KOPT-K1 (cell line): ENCODE data around the gene NAALADL2.

Source experiments
- H3K27ac ChIP-seq: fragments of 200-600 bp; sonication (generic); 2 replicates; pipeline ENCODE4 v1.5.1; 2016; ENCODE audit warnings: antibody characterized with exemption, mild to moderate bottlenecking, low read depth, low read length; ENCODE audit not compliant: poor library complexity, severe bottlenecking
- H3K36me3 ChIP-seq: fragments of 200-600 bp; sonication (generic); 2 replicates; pipeline ENCODE4 v1.5.1; 2017; ENCODE audit warnings: antibody characterized with exemption, mild to moderate bottlenecking, low read length, moderate library complexity; ENCODE audit not compliant: insufficient read depth
- H3K9me3 ChIP-seq: fragments of 200-600 bp; sonication (generic); 2 replicates; pipeline ENCODE4 v1.5.1; 2017; ENCODE audit warnings: antibody characterized with exemption, low read length, mild to moderate bottlenecking; ENCODE audit not compliant: insufficient read depth, poor library complexity, severe bottlenecking

The NAALADL2 gene

GRCh38 chr3:174859114-174859735, at the start of gene NAALADL2:
TSS of gene NAALADL2 (plus strand) at chr3:174859334.
- no peaks in the 10 kb centered on the region for H3K9me3 ChIP-seq
- no peaks in the 10 kb centered on the region for H3K36me3 ChIP-seq
- no peak within 1 kb of the TSS for H3K27ac ChIP-seq

DNA sequence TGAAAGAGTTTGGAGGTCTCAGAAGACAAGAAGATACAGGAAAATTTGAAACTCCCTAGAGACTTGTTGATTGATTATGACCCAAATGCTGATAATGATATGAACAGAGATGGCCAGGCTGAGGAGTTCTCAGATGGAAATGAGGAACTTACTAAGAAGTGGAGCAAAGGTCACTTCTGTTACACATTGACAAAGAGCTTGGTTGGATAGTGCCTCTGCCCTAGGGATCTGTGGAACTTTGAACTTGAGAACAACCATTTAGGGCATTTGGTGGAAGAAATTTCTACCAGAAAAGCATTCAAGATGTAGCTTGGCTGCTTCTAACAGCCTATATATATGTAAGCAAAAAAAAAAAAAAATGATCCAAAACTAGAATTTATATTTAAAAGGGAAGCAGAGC, 48.9 kb upstream of the NAALADL2 start:
- Histone ChIP-seq H3K36me3 (no peaks in the 10 kb centered on the region), H3K9me3 (no peaks in the 10 kb centered on the region), H3K27ac (no peak overlapping the region)

- H3K36me3 ChIP-seq: no peaks in the 10 kb centered on the region
- no peaks in the 10 kb centered on the region for H3K9me3 ChIP-seq
- H3K27ac ChIP-seq: no peak overlapping the region
Measured at GRCh38 chr3:174812172-174812862, 46.8 kb upstream of the NAALADL2 start.

DNA sequence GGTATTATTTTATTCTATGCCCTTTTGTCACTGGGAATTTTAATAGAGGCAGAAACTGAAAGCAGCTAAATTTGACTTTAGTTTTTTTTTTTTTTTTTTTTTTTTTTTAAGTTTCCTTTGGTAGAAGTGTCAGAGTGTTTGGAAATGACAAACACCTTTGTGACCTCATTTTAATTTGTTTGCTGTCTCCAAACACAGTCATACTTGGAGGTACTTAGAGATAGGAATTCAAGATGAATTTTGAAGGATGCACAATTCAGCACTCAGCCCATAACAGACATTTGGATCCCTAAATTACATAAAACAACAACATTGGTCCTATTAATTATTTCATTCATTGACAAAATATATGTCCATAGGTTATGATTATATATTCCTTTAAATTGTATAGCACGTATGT, 43.4 kb upstream of the NAALADL2 start:
- H3K27ac ChIP-seq: no peak overlapping the region
- H3K9me3 ChIP-seq: no peaks in the 10 kb centered on the region
- no peaks in the 10 kb centered on the region for H3K36me3 ChIP-seq

DNA sequence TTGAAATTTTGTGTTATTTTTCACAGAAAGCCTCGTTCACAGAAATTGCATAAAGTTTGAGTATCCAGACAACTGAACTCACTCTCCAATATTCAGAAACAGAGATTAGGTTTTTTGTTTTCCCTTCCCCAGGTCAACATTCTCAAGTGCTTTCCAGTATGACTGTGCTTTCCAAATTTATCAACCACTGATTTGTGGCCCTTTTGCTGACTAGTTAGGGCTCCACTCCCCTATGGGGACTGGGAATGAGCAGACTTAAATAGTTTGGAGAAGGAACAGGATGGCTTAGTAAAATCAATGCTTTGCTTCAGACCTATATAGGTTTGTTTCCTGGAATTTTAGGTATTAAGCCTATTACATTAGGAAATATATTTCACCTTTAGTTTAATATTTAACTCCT, 38.2 kb upstream of the NAALADL2 start:
- H3K9me3 ChIP-seq: no peaks in the 10 kb centered on the region

DNA sequence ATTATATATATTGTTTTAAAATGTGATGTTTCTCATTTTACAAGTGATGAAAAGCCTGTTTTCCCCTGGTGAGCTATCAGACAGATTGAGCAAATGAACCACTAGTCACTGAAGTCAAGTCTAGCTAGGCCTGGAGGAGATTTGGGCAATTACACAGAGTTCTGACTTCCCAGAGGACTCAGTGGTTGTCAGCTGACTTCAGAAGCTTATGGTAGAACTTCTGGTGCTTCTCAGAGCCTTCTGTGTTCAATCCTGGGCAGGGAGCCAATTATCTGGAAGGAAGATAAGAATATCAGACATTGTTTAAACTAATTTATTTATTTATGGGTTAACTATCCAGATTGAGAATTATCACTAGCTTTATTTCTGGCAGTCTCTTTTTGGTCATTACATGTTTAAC, 37.7 kb upstream of the NAALADL2 start:
- no peaks in the 10 kb centered on the region for H3K36me3 ChIP-seq
- no peaks in the 10 kb centered on the region for H3K9me3 ChIP-seq
- H3K27ac ChIP-seq: no peak overlapping the region

More for the DNA sequence above, 38.2 kb upstream of the NAALADL2 start:
- Histone ChIP-seq H3K27ac (no peak overlapping the region), H3K36me3 (no peaks in the 10 kb centered on the region)

DNA sequence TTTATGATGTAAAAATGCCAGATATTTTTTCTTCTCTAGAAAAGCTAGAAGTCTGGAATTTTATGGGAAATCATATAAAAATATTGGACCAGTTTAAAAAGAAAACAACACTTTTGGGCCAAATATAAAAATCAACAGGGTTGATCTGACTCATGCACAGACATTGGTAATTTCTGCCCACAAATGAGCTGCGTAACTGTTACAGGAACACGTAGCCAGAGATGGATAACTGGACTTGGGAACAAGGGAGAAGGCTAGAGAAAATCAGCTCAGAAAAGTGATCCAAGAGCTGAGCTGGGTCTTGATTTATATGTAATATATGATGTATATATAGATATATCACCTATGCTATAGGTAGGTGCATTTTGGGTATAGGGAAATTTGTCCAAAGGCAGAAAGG, 36.8 kb upstream of the NAALADL2 start:
- no peak overlapping the region for H3K27ac ChIP-seq
- no peaks in the 10 kb centered on the region for H3K9me3 ChIP-seq
- no peaks in the 10 kb centered on the region for H3K36me3 ChIP-seq

DNA sequence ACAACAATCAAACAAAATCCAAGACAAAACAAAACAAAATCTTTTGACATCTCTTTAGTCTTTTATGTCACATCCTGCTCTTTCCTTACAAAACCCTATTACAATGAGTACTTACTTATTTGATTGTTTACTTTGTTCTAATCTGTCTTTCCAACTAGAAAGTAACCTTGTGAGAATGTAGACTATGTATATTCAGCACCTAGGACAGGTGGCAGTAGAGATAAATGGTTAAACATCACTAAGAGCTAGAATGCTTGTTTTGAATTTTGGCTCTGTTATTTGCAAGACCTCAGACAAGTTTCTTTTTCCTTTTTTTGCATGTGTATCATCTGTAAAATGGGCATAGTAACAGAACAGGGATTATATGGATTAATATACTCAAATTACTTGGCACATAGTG, 33.1 kb upstream of the NAALADL2 start:
- no peaks in the 10 kb centered on the region for H3K9me3 ChIP-seq
- H3K27ac ChIP-seq: no peak overlapping the region

DNA sequence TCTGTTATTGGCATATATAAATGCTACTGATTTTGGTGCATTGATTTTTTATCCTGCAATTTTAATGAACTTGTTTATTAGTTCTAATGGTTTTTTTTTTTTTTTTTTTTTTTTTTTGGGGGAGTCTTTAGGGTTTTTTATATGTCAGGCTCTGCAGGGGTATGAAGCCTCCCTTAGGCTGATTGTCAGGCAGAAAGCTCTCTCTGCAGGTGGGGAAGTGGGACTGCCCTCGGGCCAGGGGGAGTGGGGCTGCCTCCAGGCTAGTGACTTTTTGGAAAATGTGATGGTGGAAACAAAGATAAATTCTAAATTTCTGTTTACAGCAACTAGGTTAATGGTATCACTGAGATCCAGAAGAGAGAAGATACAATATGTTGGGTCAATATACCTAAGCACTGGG, 14.4 kb upstream of the NAALADL2 start:
- H3K9me3 ChIP-seq: no peaks in the 10 kb centered on the region
- H3K27ac ChIP-seq: no peak overlapping the region
- no peaks in the 10 kb centered on the region for H3K36me3 ChIP-seq

More for the DNA sequence above, 33.1 kb upstream of the NAALADL2 start:
- no peaks in the 10 kb centered on the region for H3K36me3 ChIP-seq

GRCh38 chr3:174846055-174846454, 13.1 kb upstream of the NAALADL2 start:
- Histone ChIP-seq H3K36me3 (no peaks in the 10 kb centered on the region), H3K9me3 (no peaks in the 10 kb centered on the region), H3K27ac (no peak overlapping the region)

DNA sequence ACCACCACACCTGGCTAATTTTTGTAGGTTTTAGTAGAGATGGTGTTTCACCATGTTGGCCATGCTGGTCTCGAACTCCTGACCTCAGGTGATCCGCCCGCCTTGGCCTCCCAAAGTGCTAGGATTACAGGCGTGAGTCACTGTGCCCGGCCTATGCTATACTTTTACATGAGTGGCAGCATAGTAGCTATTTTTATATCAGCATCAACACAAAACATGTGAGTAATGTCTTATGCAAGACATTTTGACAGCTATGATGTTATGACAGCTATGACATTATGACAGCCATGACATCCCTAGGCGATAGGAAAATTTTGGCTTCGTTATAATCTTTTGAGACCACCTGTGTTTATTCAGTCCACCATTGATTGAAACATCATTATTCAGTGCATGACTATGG, 4.1 kb upstream of the NAALADL2 start:
- Histone ChIP-seq H3K36me3 (no peaks in the 10 kb centered on the region), H3K27ac (no peak overlapping the region), H3K9me3 (no peaks in the 10 kb centered on the region)

DNA sequence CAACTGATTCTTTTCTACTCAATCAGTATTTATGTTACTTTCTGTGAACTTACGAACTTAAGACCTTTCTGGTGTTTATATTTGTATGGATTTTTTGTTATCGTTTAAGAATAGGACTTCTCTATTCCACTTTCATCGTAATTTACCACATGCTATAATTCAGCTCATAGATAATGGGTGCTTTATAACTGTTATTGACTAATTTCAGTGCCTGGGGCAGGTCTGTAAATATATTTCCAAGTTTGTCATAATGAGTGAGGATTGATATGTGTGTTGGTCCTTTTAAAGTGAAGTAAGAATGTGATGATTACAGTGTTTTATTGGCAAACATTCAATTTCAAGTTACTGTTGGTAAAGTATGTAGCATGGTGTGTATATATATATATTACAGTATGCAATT, 1.8 kb upstream of the NAALADL2 start:
- H3K27ac ChIP-seq: no peak overlapping the region
- no peaks in the 10 kb centered on the region for H3K9me3 ChIP-seq
- H3K36me3 ChIP-seq: no peaks in the 10 kb centered on the region

GRCh38 chr3:174858353-174858752, 781 bp upstream of the NAALADL2 start:
- no peak overlapping the region for H3K27ac ChIP-seq
- no peaks in the 10 kb centered on the region for H3K9me3 ChIP-seq
- no peaks in the 10 kb centered on the region for H3K36me3 ChIP-seq

DNA sequence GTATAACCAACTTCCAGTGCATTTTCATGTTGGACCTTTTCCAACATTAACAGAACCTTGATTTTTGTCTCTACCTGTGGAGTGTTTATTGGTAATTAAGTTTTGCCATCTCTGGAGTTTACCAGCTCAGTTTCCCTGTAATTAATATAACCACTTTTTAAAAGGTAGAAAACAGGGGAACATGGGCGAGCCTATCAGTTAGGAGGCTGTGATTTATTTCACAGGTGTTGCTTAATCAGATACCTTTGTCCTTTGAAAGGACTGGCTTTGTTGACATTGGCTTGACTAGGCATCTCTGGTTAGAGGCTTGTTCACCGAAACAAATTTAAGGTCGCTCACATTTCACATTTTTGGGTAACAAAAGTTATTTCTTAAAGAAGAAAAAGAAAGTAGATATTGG, 622 bp downstream of the NAALADL2 start:
- Histone ChIP-seq H3K27ac (no peak overlapping the region), H3K9me3 (no peaks in the 10 kb centered on the region), H3K36me3 (no peaks in the 10 kb centered on the region)

DNA sequence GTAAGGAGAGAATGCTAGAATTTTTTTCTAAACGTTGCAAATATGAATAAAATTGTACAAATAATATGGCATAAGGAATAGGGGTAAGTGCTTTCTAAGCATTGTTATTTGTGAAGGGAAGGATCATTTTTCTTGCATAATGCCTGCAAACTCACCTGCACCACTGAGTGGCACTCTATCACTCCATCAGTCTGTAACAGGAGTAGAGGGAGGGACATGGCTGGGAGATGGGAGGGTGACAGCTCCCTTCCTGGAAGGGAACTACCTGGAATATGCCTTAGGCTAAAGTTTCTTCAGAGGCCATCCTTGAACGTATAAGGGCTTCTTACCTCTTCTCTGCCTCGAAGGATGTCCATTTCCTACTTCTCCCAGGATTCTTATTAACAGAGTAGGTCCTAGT, 3.0 kb downstream of the NAALADL2 start:
- H3K9me3 ChIP-seq: no peaks in the 10 kb centered on the region
- no peak overlapping the region for H3K27ac ChIP-seq
- no peaks in the 10 kb centered on the region for H3K36me3 ChIP-seq

- no peaks in the 10 kb centered on the region for H3K9me3 ChIP-seq
- no peaks in the 10 kb centered on the region for H3K36me3 ChIP-seq
- H3K27ac ChIP-seq: no peak overlapping the region
Measured at GRCh38 chr3:174862666-174863065, 3.5 kb downstream of the NAALADL2 start.
